ENCODE measurements around the gene NCOA1. TPM values are rescaled to one million over a fixed set of nuclear protein-coding genes. Genes with fewer than 3 reads are reported as not detected.
A peak's percentile ranks its signal among the peaks of the same experiment; 100 is the strongest.

Gene NCOA1
- total RNA-seq, 1 experiment from 2014 or later: 5.6 TPM

DNA sequence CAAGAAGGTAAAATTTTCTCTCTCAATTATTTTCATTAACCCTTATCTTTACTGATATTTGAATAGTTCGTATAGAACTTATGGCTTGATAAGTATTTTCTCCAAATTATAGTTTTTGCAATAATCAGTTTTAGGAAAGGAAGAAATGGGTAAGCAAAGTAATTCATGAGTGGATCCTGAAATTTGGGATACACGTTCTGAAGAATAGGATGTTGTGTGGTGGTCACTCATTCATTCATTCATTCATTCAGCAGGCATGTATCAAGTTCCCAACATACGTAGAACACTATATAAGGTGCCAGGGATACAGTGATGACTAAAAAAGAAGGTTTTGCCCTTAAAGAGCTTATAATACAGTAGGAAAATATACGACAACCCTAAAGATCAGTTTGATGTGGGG is 206.7 kb downstream of the NCOA1 start:
- no peak for DNase-seq (ENCODE audit: low spot score)

DNA sequence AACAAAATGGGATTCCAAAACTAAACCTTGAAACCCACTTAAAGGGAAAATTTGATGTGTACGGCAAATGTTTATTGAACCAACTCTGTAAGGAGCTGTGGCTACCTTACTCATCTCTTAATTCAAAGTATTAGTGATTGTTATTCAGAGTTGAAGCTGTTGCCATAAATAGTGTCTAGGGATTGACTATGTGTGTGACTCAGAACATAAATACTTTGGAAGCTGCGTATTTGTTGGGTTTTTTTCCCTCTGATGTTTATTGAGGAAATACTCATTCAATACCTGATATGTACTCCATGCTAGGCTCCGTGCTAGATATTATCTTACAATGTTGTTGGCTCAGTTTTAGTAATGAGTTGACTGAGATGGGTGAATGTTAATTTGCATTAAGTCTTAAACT is 211.7 kb downstream of the NCOA1 start:
- peak; percentile 35 for DNase-seq (ENCODE audit: low spot score)

DNA sequence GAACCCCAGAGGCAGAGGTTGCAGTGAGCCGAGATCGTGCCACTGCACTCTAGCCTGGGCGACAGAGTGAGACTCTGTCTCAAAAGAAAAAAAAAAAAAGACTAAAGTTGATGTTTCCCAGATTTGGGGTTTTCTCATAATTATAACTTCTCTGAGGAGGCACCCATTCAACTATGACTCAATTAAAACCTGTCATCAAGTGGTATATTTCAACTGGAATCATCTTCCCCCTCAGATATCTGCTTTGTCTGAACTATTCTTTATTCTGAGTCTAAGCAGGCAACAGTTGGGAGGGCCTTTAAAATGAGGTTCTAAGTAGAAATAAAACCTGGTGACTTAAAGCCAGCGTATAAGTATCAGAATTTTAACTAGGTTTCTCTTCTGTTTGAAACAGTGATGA is 213.6 kb downstream of the NCOA1 start:
- no peak for DNase-seq (ENCODE audit: low spot score)

DNA sequence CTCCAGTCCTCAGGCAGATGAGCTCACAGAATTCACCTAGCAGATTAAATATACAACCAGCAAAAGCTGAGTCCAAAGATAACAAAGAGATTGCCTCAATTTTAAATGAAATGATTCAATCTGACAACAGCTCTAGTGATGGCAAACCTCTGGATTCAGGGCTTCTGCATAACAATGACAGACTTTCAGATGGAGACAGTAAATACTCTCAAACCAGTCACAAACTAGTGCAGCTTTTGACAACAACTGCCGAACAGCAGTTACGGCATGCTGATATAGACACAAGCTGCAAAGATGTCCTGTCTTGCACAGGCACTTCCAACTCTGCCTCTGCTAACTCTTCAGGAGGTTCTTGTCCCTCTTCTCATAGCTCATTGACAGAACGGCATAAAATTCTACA is 216.1 kb downstream of the NCOA1 start:
- DNase-seq (ENCODE audit: low spot score): no peak

DNA sequence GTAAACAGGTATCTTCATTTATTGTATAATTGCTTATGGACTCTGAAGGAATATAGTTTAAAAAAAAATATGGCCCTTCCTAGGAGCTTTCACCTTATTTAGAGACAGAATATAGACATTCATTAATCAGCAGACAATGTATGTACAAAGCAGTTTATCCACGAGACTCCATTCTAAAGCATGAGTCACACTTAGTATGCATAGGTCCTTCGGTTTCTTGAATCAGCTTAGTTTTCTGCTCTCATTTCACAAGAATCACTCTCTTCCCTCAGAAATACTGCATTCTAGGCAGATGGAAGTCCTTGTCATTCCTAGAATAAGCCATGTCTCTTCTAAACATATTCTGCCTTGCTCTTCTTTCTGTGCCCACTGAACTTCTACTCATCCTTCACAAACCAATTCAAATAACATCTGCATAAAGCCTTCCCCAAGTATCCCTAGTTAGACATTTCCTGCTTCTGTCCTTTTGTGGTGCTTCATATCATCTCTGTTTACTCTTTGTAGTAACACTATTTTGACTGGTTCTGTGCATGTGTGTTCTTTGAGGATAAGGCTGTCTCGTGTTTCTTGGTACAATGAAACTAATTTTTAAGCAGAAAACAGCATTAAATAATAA is 217.6 kb downstream of the NCOA1 start:
- DNase-seq (ENCODE audit: low spot score): no peak

DNA sequence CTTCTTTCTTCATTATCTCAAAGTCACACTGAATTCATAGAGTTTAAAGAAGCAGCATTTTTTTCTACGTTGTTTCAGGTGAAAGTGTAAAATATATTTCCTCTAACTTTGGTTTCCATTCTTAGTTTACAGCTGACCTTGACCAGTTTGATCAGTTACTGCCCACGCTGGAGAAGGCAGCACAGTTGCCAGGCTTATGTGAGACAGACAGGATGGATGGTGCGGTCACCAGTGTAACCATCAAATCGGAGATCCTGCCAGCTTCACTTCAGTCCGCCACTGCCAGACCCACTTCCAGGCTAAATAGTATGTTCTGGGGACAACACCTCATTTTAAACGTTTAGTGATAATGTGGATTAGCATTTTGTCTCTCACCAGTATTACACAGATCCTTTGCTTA is 219.8 kb downstream of the NCOA1 start:
- no peak for DNase-seq (ENCODE audit: low spot score)

DNA sequence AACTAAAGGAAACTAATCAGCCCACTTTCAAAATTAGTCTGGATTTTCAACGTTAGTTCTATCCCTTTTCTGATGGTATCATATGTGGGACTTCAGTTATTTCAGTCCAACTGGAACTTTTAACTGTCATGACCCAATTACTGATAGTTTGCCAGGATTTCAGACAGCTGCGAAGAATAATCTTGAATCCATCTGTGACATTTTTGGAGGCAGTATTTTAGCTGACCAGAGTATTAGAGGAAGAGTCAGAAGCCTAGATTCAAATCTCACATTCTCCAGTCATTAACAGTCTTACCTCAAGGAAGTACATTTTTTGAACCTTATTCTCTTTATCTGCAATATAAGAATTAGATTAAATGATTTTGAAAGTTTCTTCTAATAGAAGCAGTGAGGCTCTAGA is 220.8 kb downstream of the NCOA1 start:
- no peak for DNase-seq (ENCODE audit: low spot score)

DNA sequence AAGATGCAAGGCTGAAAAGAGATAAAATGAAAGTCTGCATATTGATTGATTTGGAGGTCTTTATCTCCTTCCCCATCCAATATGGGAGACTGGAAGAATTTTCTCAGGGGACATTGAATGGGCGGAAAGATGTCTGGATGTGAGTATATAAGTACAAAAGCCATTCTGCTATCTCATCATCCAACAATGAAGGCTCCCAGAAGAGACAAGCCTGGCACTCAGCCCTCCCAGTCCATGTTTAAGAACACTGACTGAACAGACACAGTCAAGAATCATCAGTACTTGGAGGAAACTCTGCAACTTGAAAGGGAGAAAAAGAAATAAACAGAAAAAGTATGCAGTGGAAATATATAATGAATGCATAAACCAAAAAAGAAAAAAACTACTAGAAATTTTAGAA is 221.2 kb downstream of the NCOA1 start:
- no peak for DNase-seq (ENCODE audit: low spot score)

DNA sequence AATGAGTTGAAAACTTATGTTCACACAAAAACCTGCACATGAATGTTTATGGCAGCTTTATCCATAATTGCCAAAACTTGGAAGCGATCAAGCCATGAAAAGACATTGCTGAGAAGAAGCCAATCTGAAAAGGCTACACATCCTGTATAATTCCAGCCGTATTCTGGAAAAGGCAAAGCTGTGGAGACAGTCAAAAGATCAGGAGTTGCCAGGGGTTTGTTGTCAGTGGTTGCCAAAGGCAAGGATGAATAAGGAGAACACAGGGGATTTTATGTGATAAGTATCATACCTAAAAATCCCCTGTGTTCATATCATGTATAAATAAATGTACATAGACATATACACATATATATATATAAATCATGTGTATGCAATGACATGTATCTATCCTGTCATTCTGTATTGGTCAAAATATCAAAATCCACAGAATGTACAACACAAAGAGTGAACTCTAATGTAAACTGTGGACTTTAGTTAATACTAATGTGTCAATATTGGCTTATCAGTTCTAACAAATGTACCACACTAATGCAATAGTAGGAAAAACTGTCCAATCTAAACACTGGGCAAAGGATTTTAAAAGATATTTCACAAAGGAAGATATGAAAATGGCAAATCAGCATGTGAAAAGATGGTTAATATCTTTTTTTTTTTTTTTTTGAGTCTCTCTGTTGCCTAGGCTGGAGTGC is 226.4 kb downstream of the NCOA1 start:
- DNase-seq (ENCODE audit: low spot score): no peak

DNA sequence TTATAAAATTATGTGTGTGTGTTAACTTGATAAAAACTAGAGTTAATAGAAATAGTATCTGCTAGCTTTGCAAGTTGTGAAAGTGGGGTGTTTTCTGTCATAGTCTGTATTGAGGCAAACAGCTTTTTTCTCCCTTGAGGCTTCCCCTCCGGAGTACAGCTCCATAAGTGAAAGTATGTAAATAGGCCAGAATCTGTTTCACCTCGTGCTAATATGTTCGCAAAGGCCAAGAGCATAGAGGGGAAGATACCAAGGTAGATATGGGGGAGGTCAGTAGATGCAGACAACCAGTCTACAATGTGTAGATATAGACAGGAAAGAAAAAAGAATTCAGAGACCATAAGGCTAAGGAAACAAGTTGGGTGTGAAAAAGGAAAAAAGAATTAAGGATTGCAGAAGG is 229.3 kb downstream of the NCOA1 start:
- DNase-seq (ENCODE audit: low spot score): no peak

DNA sequence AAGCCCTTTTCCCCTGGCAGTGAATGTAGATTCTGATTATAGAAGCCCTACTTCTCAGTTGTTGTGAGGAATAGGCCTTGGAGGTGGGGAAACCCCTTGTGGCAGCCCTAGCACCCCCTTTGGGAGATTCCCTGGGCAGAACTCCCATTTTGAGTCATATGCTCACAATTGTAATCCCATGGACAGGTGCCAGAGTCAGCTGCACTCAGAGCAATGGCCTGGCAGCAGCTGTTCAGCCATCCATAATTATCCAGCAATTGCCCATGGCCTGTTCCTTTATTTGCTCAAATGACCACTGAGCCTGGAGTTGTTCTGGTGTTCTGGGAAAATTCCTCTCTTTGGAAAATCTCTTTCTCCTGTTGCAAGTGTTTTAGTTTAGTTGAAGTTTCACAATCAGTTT is 230.4 kb downstream of the NCOA1 start:
- DNase-seq (ENCODE audit: low spot score): peak; percentile 49

DNA sequence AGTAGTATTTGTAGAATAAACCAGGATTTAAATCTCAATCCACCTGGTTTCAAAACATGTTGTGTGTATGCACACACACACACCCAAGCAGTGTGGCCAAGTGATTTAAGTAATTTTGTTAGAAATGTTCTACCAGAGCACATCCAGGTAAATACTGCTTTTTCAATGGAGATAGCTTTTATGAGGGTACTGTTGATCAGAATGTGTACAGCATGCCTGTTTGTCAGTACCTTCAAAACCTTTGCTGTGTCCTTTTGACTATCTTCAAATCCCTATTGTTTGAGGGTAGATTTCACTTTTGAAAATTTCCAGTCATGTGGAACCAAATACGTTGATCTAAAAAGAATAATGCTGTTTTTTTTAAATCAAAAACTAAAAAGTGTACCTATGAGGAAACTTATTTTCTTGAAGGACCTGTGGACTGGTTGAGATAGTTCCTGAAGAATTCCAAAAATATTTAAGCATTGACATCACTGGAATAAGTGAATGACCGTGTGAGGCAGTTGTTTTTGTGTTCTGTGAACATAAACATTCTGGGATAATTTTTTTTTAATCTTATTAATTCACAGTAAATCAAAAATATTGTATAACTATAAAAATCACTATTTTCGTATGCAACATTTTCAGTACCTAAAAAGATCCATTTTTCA is 231.2 kb downstream of the NCOA1 start:
- no peak for DNase-seq (ENCODE audit: low spot score)

DNA sequence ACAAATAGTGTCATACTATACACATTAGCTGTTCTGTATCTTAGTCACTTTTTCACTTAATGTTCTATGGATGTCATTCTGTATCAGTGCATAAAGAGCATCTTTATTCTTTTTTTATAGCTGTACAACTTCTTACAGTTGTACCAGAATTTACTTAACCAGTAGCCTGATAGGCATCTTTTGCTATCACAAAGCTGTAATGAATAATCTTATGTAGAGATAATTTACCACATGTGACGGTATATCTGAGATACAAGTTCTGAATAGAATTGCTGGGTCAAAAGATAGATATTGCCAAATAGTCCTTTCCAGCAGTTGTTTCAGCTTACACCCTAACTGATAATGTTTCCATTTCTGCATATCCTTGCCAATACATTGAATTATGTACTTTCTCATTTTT is 232.1 kb downstream of the NCOA1 start:
- no peak for DNase-seq (ENCODE audit: low spot score)

DNA sequence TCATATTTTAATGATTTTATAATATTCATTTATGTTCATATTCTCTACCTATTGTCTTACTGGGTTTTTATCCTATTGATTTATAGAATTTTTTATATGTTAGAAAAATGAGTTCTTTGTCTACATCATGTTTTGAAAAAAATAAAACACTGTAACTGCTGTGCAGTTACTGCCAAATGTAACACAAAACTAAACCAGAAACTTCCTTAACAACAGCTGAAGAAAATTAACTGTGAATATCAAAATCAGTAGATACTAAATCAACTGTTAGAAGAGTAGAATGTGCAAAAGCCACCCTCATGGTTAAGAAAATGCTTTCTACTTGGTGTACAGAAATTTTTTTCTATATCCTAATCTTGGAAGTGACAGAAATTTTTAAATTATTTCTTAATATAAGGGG is 232.6 kb downstream of the NCOA1 start:
- DNase-seq (ENCODE audit: low spot score): no peak

DNA sequence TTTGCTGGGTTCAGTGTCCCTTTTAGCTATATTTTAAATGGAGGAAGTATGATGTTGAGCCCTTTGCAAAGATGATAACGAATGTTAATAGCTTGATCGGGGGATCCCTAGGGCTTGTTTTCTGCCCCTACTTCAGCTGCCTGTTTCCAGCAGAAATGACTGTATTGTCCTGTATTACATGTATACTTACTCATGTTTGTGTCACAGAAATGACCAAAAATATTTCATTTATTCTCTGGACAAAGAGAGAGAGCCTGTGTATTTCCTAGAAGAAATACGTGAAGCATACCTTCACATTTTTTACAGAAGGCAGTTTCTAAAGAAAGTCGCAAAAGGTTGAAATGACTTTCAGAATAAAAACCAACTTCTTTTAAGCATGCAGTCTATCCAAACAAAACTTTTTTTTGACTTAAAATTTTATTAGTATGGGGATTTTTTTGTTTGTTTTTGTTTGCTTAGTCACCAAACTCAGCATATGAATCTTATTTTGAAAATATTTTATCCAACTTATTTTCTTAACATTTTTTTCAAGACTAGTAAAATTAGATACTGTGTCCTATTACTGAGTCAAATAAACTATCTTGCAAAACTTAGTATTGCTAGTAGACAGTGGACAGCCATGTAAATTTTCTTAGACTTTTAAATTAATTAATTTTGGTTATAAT is 233.2 kb downstream of the NCOA1 start:
- DNase-seq (ENCODE audit: low spot score): no peak

DNA sequence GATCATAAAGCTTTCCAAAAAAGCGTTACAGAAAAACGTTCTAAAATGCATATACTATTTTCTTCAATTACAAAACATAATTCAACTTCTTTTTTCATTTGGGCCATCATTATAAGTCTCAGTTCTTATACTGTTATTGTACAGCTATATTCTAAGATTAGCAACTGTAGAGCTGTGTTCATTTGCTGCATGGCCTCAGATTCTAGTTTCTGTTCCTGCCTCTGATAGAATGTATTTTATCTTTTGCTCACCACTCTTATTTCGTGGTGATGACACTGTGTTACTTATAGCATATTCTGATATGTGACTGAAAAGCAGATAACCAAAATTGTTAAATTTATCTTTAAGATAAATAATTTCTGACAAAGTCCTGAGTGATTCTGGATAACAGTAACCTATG is 234.9 kb downstream of the NCOA1 start:
- no peak for DNase-seq (ENCODE audit: low spot score)

DNA sequence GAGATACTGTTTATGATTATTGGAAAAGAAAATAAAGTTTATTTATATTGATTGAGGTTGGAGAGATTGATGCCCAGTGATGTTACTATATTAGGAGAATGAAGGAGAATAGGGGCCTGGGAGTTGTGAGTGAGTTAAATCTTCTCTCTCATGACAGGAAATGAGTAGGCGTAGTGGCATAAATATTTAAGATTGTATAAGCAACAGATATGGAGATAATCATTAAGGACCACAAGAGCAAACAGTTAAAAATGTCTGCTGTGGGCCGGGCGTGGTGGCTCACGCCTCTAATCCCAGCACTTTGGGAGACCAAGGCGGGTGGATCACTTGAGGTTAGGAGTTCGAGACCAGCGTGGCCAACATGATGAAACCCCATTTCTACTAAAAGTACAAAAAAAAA is 239.4 kb downstream of the NCOA1 start:
- DNase-seq (ENCODE audit: low spot score): peak; percentile 11

DNA sequence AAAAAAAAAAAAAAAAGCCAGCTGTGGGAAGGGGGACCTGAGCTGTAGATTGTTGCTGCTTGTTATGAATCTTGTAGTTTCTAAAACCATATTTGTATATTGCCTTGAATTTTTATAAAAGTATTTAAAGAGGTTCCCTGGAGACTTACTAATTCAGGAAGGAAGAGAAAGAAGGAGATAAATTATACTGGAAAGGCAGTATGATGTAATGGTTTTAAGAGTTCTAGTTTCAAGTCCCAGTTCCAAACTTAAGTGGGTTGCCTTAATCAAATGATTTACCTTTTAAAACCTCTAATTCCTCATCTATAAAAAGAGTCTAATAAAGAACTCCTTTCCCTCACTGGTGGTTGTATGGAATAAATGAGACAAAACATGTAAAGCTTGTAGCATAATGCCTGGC is 240.0 kb downstream of the NCOA1 start:
- DNase-seq (ENCODE audit: low spot score): no peak

DNA sequence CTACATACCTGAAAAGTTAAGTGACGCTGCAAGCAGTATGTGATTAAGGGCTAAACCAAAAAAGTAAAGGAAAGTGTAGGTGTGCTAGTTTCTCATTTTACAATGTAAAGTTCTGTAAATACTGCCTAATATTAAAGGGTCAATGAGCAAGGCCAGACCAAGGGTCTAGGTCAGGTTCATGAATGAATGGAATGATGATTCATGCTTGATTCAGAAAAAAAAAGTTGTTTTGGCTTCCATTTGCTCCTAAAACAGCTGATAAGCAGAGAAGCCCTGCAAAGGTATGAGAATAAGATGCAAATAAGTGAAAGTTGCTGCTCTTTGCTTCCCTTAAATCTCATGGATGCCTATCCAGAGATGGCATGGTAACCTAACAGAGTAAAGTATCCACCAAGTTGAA is 240.9 kb downstream of the NCOA1 start:
- DNase-seq (ENCODE audit: low spot score): no peak

DNA sequence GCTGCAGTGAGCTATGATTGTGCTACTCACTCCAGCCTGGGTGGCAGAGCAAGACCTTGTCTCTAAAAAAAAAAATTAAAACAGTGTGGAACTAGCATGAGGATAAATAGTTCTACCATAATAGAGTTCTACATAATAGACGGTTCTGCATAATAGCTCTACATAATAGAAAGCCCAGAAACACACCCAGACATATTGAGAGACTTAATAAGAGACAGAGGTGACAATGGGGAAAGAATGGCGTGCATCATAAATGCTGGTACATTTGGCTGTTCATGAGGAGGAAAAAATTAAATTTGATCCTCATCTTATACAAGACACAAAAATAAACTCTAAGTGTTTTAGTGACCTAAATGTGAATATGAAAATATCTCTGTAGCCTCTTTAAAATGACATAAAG is 243.7 kb downstream of the NCOA1 start:
- DNase-seq (ENCODE audit: low spot score): no peak

DNA sequence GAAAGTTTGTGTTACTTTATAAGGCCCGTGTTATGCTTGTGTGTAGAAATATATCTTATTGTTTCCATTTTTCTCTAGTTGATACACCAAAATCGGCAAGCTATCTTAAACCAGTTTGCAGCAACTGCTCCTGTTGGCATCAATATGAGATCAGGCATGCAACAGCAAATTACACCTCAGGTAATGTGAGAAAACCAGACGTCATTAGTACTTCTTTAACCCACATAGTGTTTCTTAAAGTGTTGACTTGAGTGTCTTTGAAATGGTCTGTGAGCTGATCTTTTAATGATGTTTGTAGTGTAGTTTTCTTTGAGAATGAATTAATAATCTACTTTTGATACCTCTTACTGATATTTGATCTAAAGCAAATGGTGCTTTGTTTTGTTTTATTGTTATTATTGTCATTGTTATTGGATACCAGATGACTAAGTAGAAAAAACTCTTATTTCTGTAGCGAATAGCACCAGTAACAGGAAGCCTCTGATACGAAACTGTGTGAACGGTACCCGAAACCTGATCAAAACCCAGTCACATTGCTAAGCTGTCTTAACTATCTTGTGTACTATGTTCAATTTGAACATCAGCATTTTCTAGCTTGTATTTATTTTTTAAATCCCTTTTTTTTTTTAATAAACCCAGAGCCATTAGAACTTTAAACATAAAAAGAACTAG is 248.4 kb downstream of the NCOA1 start:
- DNase-seq (ENCODE audit: low spot score): no peak

DNA sequence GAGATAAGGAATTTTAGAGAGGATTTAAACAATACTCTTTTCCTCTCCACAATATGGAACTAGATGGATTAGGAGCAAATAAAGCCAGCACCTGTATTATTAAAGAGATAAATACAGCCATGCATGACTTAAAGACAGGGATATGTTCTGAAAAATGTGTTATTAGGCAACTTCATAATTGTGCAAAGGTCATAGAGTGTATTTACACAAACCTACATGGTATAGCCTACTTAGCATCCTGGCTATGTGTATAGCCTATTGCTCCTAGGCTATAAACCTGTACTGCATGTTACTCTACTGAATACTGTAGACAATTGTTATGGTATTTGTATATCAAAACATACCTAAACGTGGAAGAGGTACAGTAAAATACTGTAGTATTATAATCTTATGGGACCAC is 249.1 kb downstream of the NCOA1 start:
- no peak for DNase-seq (ENCODE audit: low spot score)

All from H4 (cell line).